ENCODE data around the gene KIF18A. TPM values are rescaled to one million over a fixed set of nuclear protein-coding genes. Genes with fewer than 3 reads are reported as not detected.
"Not testable (repeated sequence)": the region's sequence is repeated elsewhere in the genome, so short reads cannot be mapped to it uniquely, and the experiment has no call there.

KIF18A gene
- total RNA-seq, 1 experiment from 2014 or later, result 29.9 TPM

GRCh38 chr11:28090052-28090749, 17.8 kb downstream of the KIF18A start:
- no peaks in the 10 kb centered on the region for H3K27me3 Mint-ChIP-seq (ENCODE audit: unreplicated experiment)
- intact Hi-C loops (cut with micrococcal nuclease; ENCODE audit: unreplicated experiment), result no loop called here
- BruUV-seq (replicated peaks), result no TSS peak
- no peak for DNase-seq
- H3K36me3 Mint-ChIP-seq (ENCODE audit: insufficient read depth, unreplicated experiment), result peaks cover 9% of the 10 kb centered on the region
- no peak overlapping the region for H3K27ac Mint-ChIP-seq (ENCODE audit: unreplicated experiment)
- TF ChIP-seq, protein P1, sequence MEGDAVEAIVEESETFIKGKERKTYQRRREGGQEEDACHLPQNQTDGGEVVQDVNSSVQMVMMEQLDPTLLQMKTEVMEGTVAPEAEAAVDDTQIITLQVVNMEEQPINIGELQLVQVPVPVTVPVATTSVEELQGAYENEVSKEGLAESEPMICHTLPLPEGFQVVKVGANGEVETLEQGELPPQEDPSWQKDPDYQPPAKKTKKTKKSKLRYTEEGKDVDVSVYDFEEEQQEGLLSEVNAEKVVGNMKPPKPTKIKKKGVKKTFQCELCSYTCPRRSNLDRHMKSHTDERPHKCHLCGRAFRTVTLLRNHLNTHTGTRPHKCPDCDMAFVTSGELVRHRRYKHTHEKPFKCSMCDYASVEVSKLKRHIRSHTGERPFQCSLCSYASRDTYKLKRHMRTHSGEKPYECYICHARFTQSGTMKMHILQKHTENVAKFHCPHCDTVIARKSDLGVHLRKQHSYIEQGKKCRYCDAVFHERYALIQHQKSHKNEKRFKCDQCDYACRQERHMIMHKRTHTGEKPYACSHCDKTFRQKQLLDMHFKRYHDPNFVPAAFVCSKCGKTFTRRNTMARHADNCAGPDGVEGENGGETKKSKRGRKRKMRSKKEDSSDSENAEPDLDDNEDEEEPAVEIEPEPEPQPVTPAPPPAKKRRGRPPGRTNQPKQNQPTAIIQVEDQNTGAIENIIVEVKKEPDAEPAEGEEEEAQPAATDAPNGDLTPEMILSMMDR (IDR thresholded peaks at IDR 0.05; ENCODE audit: unreplicated experiment), result no peak
- CTCF ChIA-PET, result no interaction called here
- H3K4me1 Mint-ChIP-seq (ENCODE audit: low read depth, unreplicated experiment), result peaks cover 10% of the 10 kb centered on the region
- no peaks in the 10 kb centered on the region for H3K9me3 Mint-ChIP-seq (ENCODE audit: low read depth, unreplicated experiment)
- H3K4me3 Mint-ChIP-seq (ENCODE audit: low read depth, unreplicated experiment), result no peak overlapping the region

DNA sequence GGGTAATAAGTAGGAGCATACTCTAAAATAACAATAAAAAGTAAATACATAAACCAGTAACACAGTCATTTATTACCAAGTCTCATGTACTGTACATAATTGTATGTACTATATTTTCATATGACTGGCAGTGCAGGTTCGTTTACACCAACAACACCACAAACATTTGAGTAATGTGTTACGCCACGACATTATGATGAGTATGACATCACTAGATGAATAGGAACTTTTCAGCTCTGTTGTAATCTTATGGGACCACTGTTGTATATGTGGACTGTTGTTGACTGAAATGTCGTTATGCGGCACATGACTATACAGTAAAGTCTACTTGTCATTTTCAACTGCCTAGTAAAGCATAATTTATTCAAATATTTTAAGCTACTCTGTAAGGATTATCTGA, 18.6 kb downstream of the KIF18A start:
- BruUV-seq (replicated peaks), result no TSS peak
- TF ChIP-seq, protein P1 (IDR thresholded peaks at IDR 0.05; ENCODE audit: unreplicated experiment), result no peak
- intact Hi-C loops (cut with micrococcal nuclease; ENCODE audit: unreplicated experiment), result no loop called here
- H3K4me1 Mint-ChIP-seq (ENCODE audit: low read depth, unreplicated experiment), result peaks cover 2% of the 10 kb centered on the region
- DNase-seq, result no peak
- no peak overlapping the region for H3K27ac Mint-ChIP-seq (ENCODE audit: unreplicated experiment)
- H3K4me3 Mint-ChIP-seq (ENCODE audit: low read depth, unreplicated experiment), result no peak overlapping the region
- H3K36me3 Mint-ChIP-seq (ENCODE audit: insufficient read depth, unreplicated experiment), result peaks cover 6% of the 10 kb centered on the region
- no peaks in the 10 kb centered on the region for H3K27me3 Mint-ChIP-seq (ENCODE audit: unreplicated experiment)
- no peaks in the 10 kb centered on the region for H3K9me3 Mint-ChIP-seq (ENCODE audit: low read depth, unreplicated experiment)
- CTCF ChIA-PET, result interaction anchor here (0.6 kb wide), 1 partner anchor 470 kb away, joined by 3 read pairs; no protein-coding TSS in a partner anchor

GRCh38 chr11:28087693-28088092, 20.3 kb downstream of the KIF18A start:
- DNase-seq; H3K9me3 Mint-ChIP-seq (ENCODE audit: low read depth, unreplicated experiment); CTCF ChIA-PET; H3K27ac Mint-ChIP-seq (ENCODE audit: unreplicated experiment); H3K27me3 Mint-ChIP-seq (ENCODE audit: unreplicated experiment); H3K36me3 Mint-ChIP-seq (ENCODE audit: insufficient read depth, unreplicated experiment); H3K4me1 Mint-ChIP-seq (ENCODE audit: low read depth, unreplicated experiment); intact Hi-C loops (cut with micrococcal nuclease; ENCODE audit: unreplicated experiment); BruUV-seq (replicated peaks); H3K4me3 Mint-ChIP-seq (ENCODE audit: low read depth, unreplicated experiment): not testable (repeated sequence)

DNA sequence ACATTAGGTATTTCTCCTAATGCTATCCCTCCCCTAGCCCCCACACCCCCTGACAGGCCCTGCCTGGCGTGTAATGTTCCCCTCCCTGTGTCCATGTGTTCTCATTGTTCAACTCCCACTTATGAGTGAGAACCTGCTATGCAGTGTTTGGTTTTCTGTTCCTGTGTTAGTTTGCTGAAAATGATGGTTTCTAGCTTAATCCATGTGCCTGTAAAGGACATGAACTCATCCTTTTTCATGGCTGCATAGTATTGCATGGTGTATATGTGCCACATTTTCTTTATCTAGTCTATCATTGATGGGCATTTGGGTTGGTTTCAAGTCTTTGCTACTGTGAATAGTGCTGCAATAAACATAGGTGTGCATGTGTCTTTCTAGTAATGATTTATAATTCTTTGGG, 20.8 kb downstream of the KIF18A start:
- H3K36me3 Mint-ChIP-seq (ENCODE audit: insufficient read depth, unreplicated experiment); CTCF ChIA-PET; H3K27me3 Mint-ChIP-seq (ENCODE audit: unreplicated experiment); BruUV-seq (replicated peaks); H3K9me3 Mint-ChIP-seq (ENCODE audit: low read depth, unreplicated experiment); H3K4me1 Mint-ChIP-seq (ENCODE audit: low read depth, unreplicated experiment); H3K4me3 Mint-ChIP-seq (ENCODE audit: low read depth, unreplicated experiment); DNase-seq; H3K27ac Mint-ChIP-seq (ENCODE audit: unreplicated experiment); intact Hi-C loops (cut with micrococcal nuclease; ENCODE audit: unreplicated experiment): not testable (repeated sequence)

- TF ChIP-seq, protein P1 (IDR thresholded peaks at IDR 0.05; ENCODE audit: unreplicated experiment), result no peak
- DNase-seq, result no peak
- H3K27ac Mint-ChIP-seq (ENCODE audit: unreplicated experiment), result no peak overlapping the region
- H3K4me1 Mint-ChIP-seq (ENCODE audit: low read depth, unreplicated experiment), result no peaks in the 10 kb centered on the region
- H3K4me3 Mint-ChIP-seq (ENCODE audit: low read depth, unreplicated experiment), result no peak overlapping the region
- BruUV-seq (replicated peaks), result no TSS peak
- intact Hi-C loops (cut with micrococcal nuclease; ENCODE audit: unreplicated experiment), result no loop called here
- no peaks in the 10 kb centered on the region for H3K9me3 Mint-ChIP-seq (ENCODE audit: low read depth, unreplicated experiment)
- H3K36me3 Mint-ChIP-seq (ENCODE audit: insufficient read depth, unreplicated experiment), result peaks cover 10% of the 10 kb centered on the region
- CTCF ChIA-PET, result no interaction called here
- H3K27me3 Mint-ChIP-seq (ENCODE audit: unreplicated experiment), result no peaks in the 10 kb centered on the region
Measured at GRCh38 chr11:28086569-28086968, 21.4 kb downstream of the KIF18A start.
